ES-I3 (cell line): ENCODE measurements around the gene POMGNT2.

Source experiments
- H3K36me3 ChIP-seq: 2 replicates; pipeline ENCODE4 v1.6.1; 2013; ENCODE audit warnings: mild to moderate bottlenecking, low read length, control low read depth, moderate library complexity; ENCODE audit not compliant: insufficient read depth
- H3K4me1 ChIP-seq: 2 replicates; pipeline ENCODE4 v1.6.1; 2013; ENCODE audit warnings: mild to moderate bottlenecking, control low read depth, low read length; ENCODE audit not compliant: insufficient read depth
- H3K9ac ChIP-seq: 2 replicates; pipeline ENCODE4 v1.6.1; 2013; ENCODE audit warnings: low read depth, mild to moderate bottlenecking, low read length, moderate library complexity
- H3K9me3 ChIP-seq: 2 replicates; pipeline ENCODE4 v1.6.1; 2013; ENCODE audit warnings: mild to moderate bottlenecking, low read length, moderate library complexity; ENCODE audit not compliant: control insufficient read depth, insufficient read depth

POMGNT2 gene

GRCh38 chr3:43093974-43094373, 11.9 kb downstream of the POMGNT2 start:
- Histone ChIP-seq H3K4me1 (no peaks in the 10 kb centered on the region), H3K9ac (no peak overlapping the region), H3K9me3 (no peaks in the 10 kb centered on the region), H3K36me3 (no peaks in the 10 kb centered on the region)

DNA sequence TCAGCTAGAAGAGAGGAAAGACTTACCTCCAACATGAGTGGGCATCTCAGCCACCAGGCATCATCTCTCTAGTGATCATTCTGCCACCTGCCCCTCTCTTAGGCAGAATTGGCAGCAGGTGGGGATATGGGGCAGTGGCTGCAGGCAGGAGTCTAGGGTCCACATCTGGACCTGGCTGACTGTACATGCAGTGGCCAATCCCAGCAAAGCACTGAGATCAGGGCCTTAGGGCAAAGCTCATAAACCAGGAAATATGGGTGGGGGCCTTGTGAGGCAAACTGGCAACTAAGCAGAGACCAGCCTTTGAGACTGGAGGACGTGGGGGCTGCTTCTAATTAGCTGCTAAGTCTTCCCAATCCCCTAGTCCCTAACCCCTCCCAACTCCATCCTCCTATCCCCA, 12.9 kb downstream of the POMGNT2 start:
- H3K9ac ChIP-seq = no peak overlapping the region
- no peaks in the 10 kb centered on the region for H3K4me1 ChIP-seq

DNA sequence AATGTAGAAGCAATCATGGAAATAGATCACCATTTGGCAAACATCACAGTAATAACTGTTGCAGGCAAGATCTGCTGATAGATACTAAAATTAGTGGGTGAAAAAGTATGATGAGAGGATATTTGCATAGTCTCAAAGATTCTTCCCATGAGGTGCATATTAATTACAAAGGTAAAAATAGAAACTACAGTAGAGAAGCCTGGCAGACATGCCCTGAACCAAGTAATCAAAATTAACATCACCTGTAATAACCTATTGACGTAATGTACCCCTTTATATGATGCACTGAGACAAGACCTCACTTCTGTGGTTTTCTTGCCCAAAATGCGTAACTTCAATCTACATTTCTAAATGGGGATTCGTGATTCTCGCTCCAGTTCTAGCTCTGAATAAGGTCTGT, 14.4 kb downstream of the POMGNT2 start:
- Histone ChIP-seq H3K4me1 (no peaks in the 10 kb centered on the region), H3K9ac (no peak overlapping the region), H3K36me3 (no peaks in the 10 kb centered on the region), H3K9me3 (no peaks in the 10 kb centered on the region)

More for the DNA sequence above, 12.9 kb downstream of the POMGNT2 start:
- Histone ChIP-seq H3K36me3 (no peaks in the 10 kb centered on the region), H3K9me3 (no peaks in the 10 kb centered on the region)

GRCh38 chr3:43090238-43090637, 15.6 kb downstream of the POMGNT2 start:
- no peaks in the 10 kb centered on the region for H3K9me3 ChIP-seq
- no peak overlapping the region for H3K9ac ChIP-seq
- no peaks in the 10 kb centered on the region for H3K36me3 ChIP-seq
- no peaks in the 10 kb centered on the region for H3K4me1 ChIP-seq

DNA sequence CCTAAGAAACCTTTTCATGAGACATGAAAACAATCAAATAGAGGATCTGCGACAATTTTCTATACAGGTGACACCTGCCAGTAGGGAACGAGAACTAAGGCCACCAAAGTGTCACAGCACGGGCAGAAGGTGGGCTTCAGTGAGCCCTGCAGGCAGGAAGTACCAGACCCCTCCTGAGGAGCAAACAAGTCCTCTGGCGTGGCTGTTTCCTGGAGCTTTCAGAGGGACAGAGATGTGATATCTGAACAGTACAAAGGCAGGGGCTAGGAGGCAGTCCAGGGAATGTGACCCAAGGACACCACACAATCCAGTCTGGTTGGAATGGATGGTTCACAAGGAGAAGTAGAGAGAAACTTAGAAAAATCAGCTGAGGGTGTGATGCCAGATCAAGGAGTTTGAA, 16.8 kb downstream of the POMGNT2 start:
- Histone ChIP-seq H3K9ac (no peak overlapping the region), H3K36me3 (no peaks in the 10 kb centered on the region), H3K9me3 (no peaks in the 10 kb centered on the region), H3K4me1 (no peaks in the 10 kb centered on the region)

DNA sequence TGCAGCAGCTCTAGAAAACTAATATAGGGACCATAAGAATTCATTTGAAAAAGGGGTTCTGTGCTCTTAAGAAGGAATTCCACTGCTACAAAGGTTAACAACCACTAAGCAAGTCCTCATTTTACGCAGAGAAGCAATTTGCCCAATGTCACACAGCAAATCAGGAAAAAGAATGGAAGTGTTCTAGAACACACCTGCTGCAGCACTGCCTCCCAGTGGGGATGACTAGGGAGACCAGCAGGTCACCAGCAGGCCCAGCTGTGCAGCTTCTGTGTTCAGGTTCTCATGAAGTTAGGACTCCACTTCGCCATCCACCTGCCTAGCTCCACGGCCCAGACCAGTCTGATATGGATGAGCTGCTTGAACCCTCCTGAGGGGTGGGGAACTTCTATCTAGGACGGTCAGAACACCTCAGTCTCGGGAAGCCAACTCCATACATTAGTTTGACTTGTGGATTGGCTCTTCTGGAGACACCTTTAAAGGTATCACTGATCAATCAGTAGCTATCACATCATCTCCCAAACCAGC, 18.6 kb downstream of the POMGNT2 start:
- H3K4me1 ChIP-seq = no peaks in the 10 kb centered on the region

DNA sequence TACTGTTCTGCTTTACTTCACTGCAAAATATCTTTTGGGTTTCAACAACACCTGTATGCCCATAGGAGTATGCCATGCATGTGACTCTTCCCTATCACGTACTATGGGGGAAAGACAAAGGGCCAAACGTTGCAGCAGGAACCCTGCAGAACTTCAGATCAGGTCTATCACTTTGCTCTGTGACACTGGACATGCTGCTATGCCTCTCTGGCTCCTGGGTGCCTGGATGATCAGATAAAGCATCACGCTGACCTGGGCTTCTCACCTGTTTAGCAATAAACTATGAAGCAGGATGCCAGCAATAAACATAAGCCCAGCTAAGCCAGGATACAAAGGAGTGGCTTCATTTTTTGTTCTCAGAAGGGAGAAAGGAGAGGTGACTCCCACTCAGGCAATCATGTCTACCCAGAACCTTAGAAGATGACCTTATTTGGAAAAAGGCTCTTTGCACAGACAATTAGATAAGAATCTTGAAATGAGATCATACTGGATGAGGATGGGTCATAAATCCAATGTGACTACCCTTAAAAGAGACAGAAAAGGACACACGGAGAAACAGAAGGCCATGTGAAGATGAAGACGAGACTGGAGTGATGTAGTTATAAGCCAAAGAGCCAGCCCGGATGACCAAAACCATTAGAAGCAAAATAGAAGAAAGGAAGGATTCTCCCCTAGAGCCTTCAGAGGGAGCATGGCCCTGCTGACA, 19.3 kb downstream of the POMGNT2 start:
- Histone ChIP-seq H3K9me3 (no peaks in the 10 kb centered on the region), H3K9ac (no peak overlapping the region), H3K4me1 (no peaks in the 10 kb centered on the region), H3K36me3 (no peaks in the 10 kb centered on the region)

More for the DNA sequence above, 18.6 kb downstream of the POMGNT2 start:
- Histone ChIP-seq H3K36me3 (no peaks in the 10 kb centered on the region), H3K9me3 (no peaks in the 10 kb centered on the region), H3K9ac (no peak overlapping the region)

GRCh38 chr3:43082457-43082856, 23.4 kb downstream of the POMGNT2 start:
- Histone ChIP-seq H3K9ac (no peak overlapping the region), H3K36me3 (no peaks in the 10 kb centered on the region), H3K4me1 (no peaks in the 10 kb centered on the region), H3K9me3 (no peaks in the 10 kb centered on the region)

DNA sequence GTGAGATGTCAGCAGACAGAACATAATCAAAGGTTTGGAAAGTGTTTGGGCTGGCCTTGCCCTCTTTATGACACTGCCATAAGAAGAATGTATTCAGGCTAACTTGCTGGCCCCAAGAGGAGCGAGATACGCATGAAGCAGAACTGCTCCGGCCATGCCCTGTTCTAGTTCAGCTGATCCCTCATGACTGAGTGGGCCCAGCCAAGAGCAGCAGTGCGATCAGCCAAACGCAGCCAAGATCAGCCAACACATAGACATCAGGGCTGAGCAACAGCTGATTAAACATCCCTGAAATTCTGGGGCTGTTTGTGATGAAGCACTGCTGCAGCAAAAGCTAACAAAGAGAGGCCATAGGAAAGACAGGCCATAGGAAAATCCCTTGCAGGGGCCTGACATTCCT, 24.1 kb downstream of the POMGNT2 start:
- Histone ChIP-seq H3K4me1 (no peaks in the 10 kb centered on the region), H3K9me3 (no peaks in the 10 kb centered on the region), H3K9ac (no peak overlapping the region), H3K36me3 (no peaks in the 10 kb centered on the region)

- Histone ChIP-seq H3K9me3 (no peaks in the 10 kb centered on the region), H3K36me3 (no peaks in the 10 kb centered on the region), H3K9ac (no peak overlapping the region), H3K4me1 (no peaks in the 10 kb centered on the region)
Measured at GRCh38 chr3:43080726-43081568, 24.9 kb downstream of the POMGNT2 start.

GRCh38 chr3:43079536-43080332, 26.1 kb downstream of the POMGNT2 start:
- no peaks in the 10 kb centered on the region for H3K9me3 ChIP-seq
- no peak overlapping the region for H3K9ac ChIP-seq
- H3K4me1 ChIP-seq = no peaks in the 10 kb centered on the region
- H3K36me3 ChIP-seq = no peaks in the 10 kb centered on the region

GRCh38 chr3:43077707-43078106, 28.2 kb downstream of the POMGNT2 start:
- H3K9ac ChIP-seq = no peak overlapping the region
- H3K9me3 ChIP-seq = no peaks in the 10 kb centered on the region
- no peaks in the 10 kb centered on the region for H3K36me3 ChIP-seq
- H3K4me1 ChIP-seq = no peaks in the 10 kb centered on the region

GRCh38 chr3:43077261-43077660, 28.6 kb downstream of the POMGNT2 start:
- H3K9me3 ChIP-seq = no peaks in the 10 kb centered on the region
- no peaks in the 10 kb centered on the region for H3K36me3 ChIP-seq
- H3K4me1 ChIP-seq = no peaks in the 10 kb centered on the region

GRCh38 chr3:43076857-43077256, 29.0 kb downstream of the POMGNT2 start:
- Histone ChIP-seq H3K4me1 (no peaks in the 10 kb centered on the region), H3K9me3 (no peaks in the 10 kb centered on the region), H3K9ac (no peak overlapping the region), H3K36me3 (no peaks in the 10 kb centered on the region)

More at GRCh38 chr3:43077261-43077660, 28.6 kb downstream of the POMGNT2 start:
- H3K9ac ChIP-seq = no peak overlapping the region
